ENCODE measurements around the gene KCNK1. TPM values are rescaled to one million over a fixed set of nuclear protein-coding genes. Genes with fewer than 3 reads are reported as not detected.

Gene KCNK1
- total RNA-seq, 3 donors from 2014 or later = 0.96 to 9.1 (median 5.2) TPM

GRCh38 chr1:233656687-233657086 is 42.8 kb downstream of the KCNK1 start:
- Histone ChIP-seq H3K27ac (no peak overlapping the region), H3K4me3 (no peak overlapping the region), H3K36me3 (no peaks in the 10 kb centered on the region), H3K4me1 (no peaks in the 10 kb centered on the region), H3K9me3 (no peaks in the 10 kb centered on the region), H3K27me3 (no peaks in the 10 kb centered on the region)
- TF ChIP-seq POLR2AphosphoS5 (IDR thresholded peaks at IDR 0.05) (no peak), CTCF (IDR thresholded peaks at IDR 0.05) (no peak), POLR2A (IDR thresholded peaks at IDR 0.05) (no peak)
- intact Hi-C loops (cut with DNase I; ENCODE audit: low total_unique reads) = no loop called here
- DNase-seq (ENCODE audit: low spot score in 2 of 2) = no peak

GRCh38 chr1:233657466-233657865 is 43.6 kb downstream of the KCNK1 start:
- TF ChIP-seq POLR2AphosphoS5 (IDR thresholded peaks at IDR 0.05) (no peak), POLR2A (IDR thresholded peaks at IDR 0.05) (no peak), CTCF (IDR thresholded peaks at IDR 0.05) (no peak)
- no peak for DNase-seq (ENCODE audit: low spot score in 2 of 2)
- no peak overlapping the region for H3K27ac ChIP-seq
- H3K36me3 ChIP-seq = no peaks in the 10 kb centered on the region
- no peaks in the 10 kb centered on the region for H3K9me3 ChIP-seq
- intact Hi-C loops (cut with DNase I; ENCODE audit: low total_unique reads) = no loop called here
- no peaks in the 10 kb centered on the region for H3K27me3 ChIP-seq
- no peaks in the 10 kb centered on the region for H3K4me1 ChIP-seq
- H3K4me3 ChIP-seq = no peak overlapping the region

GRCh38 chr1:233659495-233659894 is 45.6 kb downstream of the KCNK1 start:
- no peaks in the 10 kb centered on the region for H3K27me3 ChIP-seq
- no peak overlapping the region for H3K27ac ChIP-seq
- no peak overlapping the region for H3K4me3 ChIP-seq
- H3K36me3 ChIP-seq = no peaks in the 10 kb centered on the region
- no peaks in the 10 kb centered on the region for H3K4me1 ChIP-seq
- intact Hi-C loops (cut with DNase I; ENCODE audit: low total_unique reads) = no loop called here
- no peaks in the 10 kb centered on the region for H3K9me3 ChIP-seq
- TF ChIP-seq POLR2A (IDR thresholded peaks at IDR 0.05) (no peak), POLR2AphosphoS5 (IDR thresholded peaks at IDR 0.05) (no peak), CTCF (IDR thresholded peaks at IDR 0.05) (no peak)
- DNase-seq (ENCODE audit: low spot score in 2 of 2) = no peak

- intact Hi-C loops (cut with DNase I; ENCODE audit: low total_unique reads) = no loop called here
Measured at GRCh38 chr1:233661376-233662159, 47.7 kb downstream of the KCNK1 start.

More at GRCh38 chr1:233661376-233662159, 47.7 kb downstream of the KCNK1 start:
- no peak for TF ChIP-seq POLR2A (IDR thresholded peaks at IDR 0.05)
- no peak for TF ChIP-seq CTCF (IDR thresholded peaks at IDR 0.05)
- no peak for TF ChIP-seq POLR2AphosphoS5 (IDR thresholded peaks at IDR 0.05)
- Histone ChIP-seq H3K9me3 (no peaks in the 10 kb centered on the region), H3K4me3 (no peak overlapping the region), H3K27ac (no peak overlapping the region), H3K27me3 (no peaks in the 10 kb centered on the region), H3K36me3 (no peaks in the 10 kb centered on the region), H3K4me1 (no peaks in the 10 kb centered on the region)
- DNase-seq (ENCODE audit: low spot score in 2 of 2) = no peak
